ENCODE data around the gene FOXL1. TPM values are rescaled to one million over a fixed set of nuclear protein-coding genes. Genes with fewer than 3 reads are reported as not detected.
A peak's percentile ranks its signal among the peaks of the same experiment; 100 is the strongest.

FOXL1 gene
- total and polyA plus RNA-seq, 3 experiments from 2014 or later: not detected

DNA sequence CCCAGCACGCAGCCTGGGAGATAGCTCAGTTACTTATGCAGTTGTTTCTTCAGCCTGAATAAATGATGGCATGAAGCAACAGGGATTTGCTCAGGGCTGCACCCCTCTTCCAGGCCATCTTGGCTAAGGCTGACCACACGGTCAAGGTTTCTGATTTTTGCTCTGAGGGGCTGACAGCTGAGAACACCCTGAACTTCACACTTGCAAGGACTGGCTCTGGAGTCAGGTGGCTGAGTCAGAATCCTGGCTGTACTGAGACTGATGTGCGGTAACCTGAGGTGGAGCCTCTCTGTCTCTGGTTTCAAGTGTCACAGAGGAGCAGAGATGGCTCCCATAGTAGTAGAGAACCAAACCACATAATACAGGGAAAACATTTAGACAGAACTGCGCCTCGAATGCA lies 28.1 kb upstream of the FOXL1 start:
- H3K4me1 ChIP-seq (ENCODE audit: insufficient read depth, low read length): peaks cover 5% of the 10 kb centered on the region
- Mint-ChIP-seq H3K27ac (peak overlapping the region in 1 of 8 donors; percentile 43), H3K36me3 (peaks cover 0 to 70% (median 10%) of the 10 kb centered on the region in 3 donors), H3K4me3 (no peak overlapping the region), H3K9me3 (no peaks in the 10 kb centered on the region), H3K27me3 (peaks cover 0 to 2% of the 10 kb centered on the region in 2 donors), H3K4me1 (peaks cover 19 to 28% (median 26%) of the 10 kb centered on the region in 3 donors)
- POLR2A ChIA-PET: interaction anchor here (0.5 kb wide), 1 partner anchor 87 kb away, joined by 3 read pairs; no protein-coding TSS in a partner anchor
- CTCF ChIA-PET: interaction anchor here (2.0 kb wide), 1 partner anchor 14 kb away, joined by 7 read pairs; no protein-coding TSS in a partner anchor
- no peaks in the 10 kb centered on the region for H3K27me3 ChIP-seq (ENCODE audit: insufficient read depth, low read length, poor library complexity, severe bottlenecking)
- H3K9me3 ChIP-seq (ENCODE audit: low read length): no peaks in the 10 kb centered on the region
- H3K27ac ChIP-seq (ENCODE audit: low read depth, low read length): no peak overlapping the region
- no peaks in the 10 kb centered on the region for H3K36me3 ChIP-seq (ENCODE audit: insufficient read depth, low read length)
- DNase-seq: peak in 1 of 5 donors; percentile 4
- H3K4me3 ChIP-seq (ENCODE audit: low read length): no peak overlapping the region

DNA sequence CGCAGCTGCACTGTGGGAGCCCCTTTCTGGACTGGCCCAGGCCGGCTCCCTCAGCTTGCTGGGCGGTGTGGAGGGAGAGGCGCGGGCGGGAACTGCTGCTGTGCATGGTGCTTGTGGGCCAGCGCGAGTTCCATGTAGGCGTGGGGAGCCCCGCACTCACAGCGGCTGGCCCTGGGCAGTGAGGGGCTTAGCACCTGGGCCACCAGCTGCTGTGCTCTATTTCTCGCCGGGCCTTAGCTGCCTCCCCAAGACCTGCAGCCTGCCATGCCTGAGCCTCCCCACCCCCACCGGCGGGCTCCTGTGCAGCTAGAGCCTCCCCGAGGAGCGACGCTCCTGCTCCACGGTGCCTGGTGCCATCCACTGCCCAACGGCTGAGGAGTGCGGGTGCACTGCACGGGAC lies 25.0 kb upstream of the FOXL1 start:
- H3K4me3 Mint-ChIP-seq: peak overlapping the region in 4 of 7 donors; percentile 26 to 99 (median 88)

DNA sequence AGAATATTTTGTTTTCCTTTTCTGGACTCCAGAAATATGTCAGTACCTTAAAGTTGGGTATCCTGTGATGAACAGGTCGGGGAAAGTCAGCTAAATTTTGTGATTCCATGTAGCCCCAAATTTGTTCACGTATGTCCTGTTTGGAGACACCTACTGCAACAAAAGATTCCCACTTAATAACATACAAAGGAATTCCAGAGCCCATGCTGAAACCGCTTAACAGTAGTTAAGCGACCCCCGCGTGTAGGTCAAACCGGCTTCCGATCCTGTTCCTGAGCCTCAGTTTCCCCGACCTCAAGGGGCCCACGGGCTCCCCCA lies 23.8 kb upstream of the FOXL1 start:
- Mint-ChIP-seq H3K9me3 (no peaks in the 10 kb centered on the region), H3K27ac (peak overlapping the region; percentile 91 to 100 (median 97)), H3K4me1 (peaks cover 22 to 37% (median 35%) of the 10 kb centered on the region in 3 donors), H3K36me3 (peaks cover 0 to 31% (median 2%) of the 10 kb centered on the region in 3 donors), H3K4me3 (peak overlapping the region; percentile 87 to 99 (median 93)), H3K27me3 (peaks cover 5 to 17% of the 10 kb centered on the region in 2 donors)
- Histone ChIP-seq H3K36me3 (ENCODE audit: insufficient read depth, low read length) (no peaks in the 10 kb centered on the region), H3K4me3 (ENCODE audit: low read length) (peak overlapping the region; percentile 80), H3K27me3 (ENCODE audit: insufficient read depth, low read length, poor library complexity, severe bottlenecking) (peaks cover 6% of the 10 kb centered on the region), H3K4me1 (ENCODE audit: insufficient read depth, low read length) (peaks cover 13% of the 10 kb centered on the region), H3K9me3 (ENCODE audit: low read length) (no peaks in the 10 kb centered on the region), H3K27ac (ENCODE audit: low read depth, low read length) (peak overlapping the region; percentile 93)
- ChIA-PET CTCF (interaction anchor here (1.1 kb wide), 1 partner anchor 10 kb away, joined by 3 read pairs; no protein-coding TSS in a partner anchor), POLR2A (no interaction called here)
- DNase-seq: no peak

More for the DNA sequence above, 25.0 kb upstream of the FOXL1 start:
- DNase-seq: peak in 1 of 5 donors; percentile 42
- ChIA-PET CTCF (no interaction called here), POLR2A (no interaction called here)
- Mint-ChIP-seq H3K27ac (peak overlapping the region in 1 of 8 donors; percentile 91), H3K9me3 (no peaks in the 10 kb centered on the region), H3K27me3 (peaks cover 4 to 5% of the 10 kb centered on the region in 2 donors), H3K4me1 (peaks cover 22 to 37% (median 35%) of the 10 kb centered on the region in 3 donors), H3K36me3 (peaks cover 0 to 41% (median 5%) of the 10 kb centered on the region in 3 donors)
- H3K4me1 ChIP-seq (ENCODE audit: insufficient read depth, low read length): peaks cover 13% of the 10 kb centered on the region
- H3K36me3 ChIP-seq (ENCODE audit: insufficient read depth, low read length): no peaks in the 10 kb centered on the region
- H3K27me3 ChIP-seq (ENCODE audit: insufficient read depth, low read length, poor library complexity, severe bottlenecking): peaks cover 4% of the 10 kb centered on the region
- no peaks in the 10 kb centered on the region for H3K9me3 ChIP-seq (ENCODE audit: low read length)
- H3K27ac ChIP-seq (ENCODE audit: low read depth, low read length): no peak overlapping the region
- H3K4me3 ChIP-seq (ENCODE audit: low read length): no peak overlapping the region

DNA sequence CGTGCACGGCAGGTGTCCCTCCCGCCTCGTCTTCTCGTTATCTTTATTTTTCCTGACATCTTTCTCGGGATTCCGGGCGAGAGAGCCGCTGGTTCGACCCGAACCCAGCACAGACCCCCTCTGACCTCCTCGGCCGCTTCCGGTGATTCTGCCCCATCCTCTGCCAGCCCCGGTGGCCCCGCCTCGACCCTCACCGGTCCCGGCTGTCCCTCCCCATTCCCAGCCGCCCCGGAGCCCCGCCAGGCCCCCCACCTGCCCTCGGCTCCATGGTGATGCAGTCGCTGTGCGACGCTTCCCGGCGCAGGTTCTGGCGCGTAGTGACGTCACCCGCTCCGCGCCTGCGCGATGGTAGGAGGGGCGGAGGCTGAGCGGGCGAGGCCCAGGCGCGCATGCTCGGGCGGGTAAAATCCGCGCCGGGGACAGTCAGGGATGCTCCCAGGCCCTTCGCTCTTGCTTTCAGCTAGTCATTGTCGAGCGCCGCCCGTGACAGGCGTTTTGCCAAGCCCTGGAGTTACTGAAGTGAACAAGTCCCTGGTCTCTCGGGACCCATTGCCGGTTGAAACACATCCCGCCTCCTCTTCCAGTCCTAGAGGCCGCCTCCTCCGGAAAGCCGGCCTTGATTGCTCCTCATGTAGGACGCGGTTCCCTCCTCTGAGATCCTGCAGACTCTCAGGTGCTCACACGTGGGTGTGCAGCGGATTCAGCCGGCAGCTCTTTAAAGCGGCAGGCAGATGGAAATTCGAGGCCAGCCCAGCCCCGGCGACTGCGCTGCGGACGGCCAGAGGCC lies 23.2 kb upstream of the FOXL1 start, which contains the start of gene MTHFSD:
MTHFSD (minus strand) TSS at position 319 of the 787 bp plus-strand sequence; CDS start at position 268, 51 bp downstream.
- H3K4me3 ChIP-seq (ENCODE audit: low read length): peak within 1 kb of the TSS; percentile 80
- Mint-ChIP-seq H3K27me3 (peaks cover 5 to 18% of the 10 kb centered on the region in 2 donors), H3K9me3 (no peaks in the 10 kb centered on the region), H3K4me1 (peaks cover 22 to 37% (median 35%) of the 10 kb centered on the region in 3 donors), H3K36me3 (peaks cover 0 to 29% (median 2%) of the 10 kb centered on the region in 3 donors), H3K4me3 (peak within 1 kb of the TSS; percentile 87 to 99 (median 93)), H3K27ac (peak within 1 kb of the TSS; percentile 91 to 100 (median 97))
- H3K27ac ChIP-seq (ENCODE audit: low read depth, low read length): peak within 1 kb of the TSS; percentile 93
- no peaks in the 10 kb centered on the region for H3K36me3 ChIP-seq (ENCODE audit: insufficient read depth, low read length)
- no peaks in the 10 kb centered on the region for H3K9me3 ChIP-seq (ENCODE audit: low read length)
- peaks cover 13% of the 10 kb centered on the region for H3K4me1 ChIP-seq (ENCODE audit: insufficient read depth, low read length)
- DNase-seq: peak; percentile 94 to 96 (median 95)
- ChIA-PET CTCF (interaction anchor here (1.1 kb wide), 1 partner anchor 10 kb away, joined by 3 read pairs; no protein-coding TSS in a partner anchor), POLR2A (no interaction called here)
- H3K27me3 ChIP-seq (ENCODE audit: insufficient read depth, low read length, poor library complexity, severe bottlenecking): peaks cover 6% of the 10 kb centered on the region

DNA sequence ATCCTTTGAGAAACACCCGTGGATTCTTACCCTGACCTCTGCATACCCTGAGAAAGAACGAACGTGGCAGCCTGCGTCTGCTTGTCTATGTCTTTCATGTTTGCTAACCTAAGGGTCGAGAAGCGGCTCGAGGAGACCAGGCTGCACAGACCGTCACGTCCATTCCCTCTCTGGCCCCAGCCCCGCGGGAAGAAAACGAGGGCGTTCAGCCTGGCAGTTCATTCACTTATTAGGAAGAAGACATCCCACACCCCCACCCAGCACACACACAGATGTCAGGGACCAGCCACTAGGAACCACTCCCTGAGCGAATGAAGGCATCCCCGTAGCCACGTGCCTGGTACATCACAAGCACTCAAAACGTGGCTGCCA lies 22.7 kb upstream of the FOXL1 start:
- peaks cover 6% of the 10 kb centered on the region for H3K27me3 ChIP-seq (ENCODE audit: insufficient read depth, low read length, poor library complexity, severe bottlenecking)
- Mint-ChIP-seq H3K4me3 (peak overlapping the region; percentile 87 to 99 (median 93)), H3K36me3 (peaks cover 0 to 23% (median 2%) of the 10 kb centered on the region in 3 donors), H3K9me3 (no peaks in the 10 kb centered on the region), H3K4me1 (peaks cover 22 to 37% (median 35%) of the 10 kb centered on the region in 3 donors), H3K27ac (peak overlapping the region; percentile 91 to 100 (median 97)), H3K27me3 (peaks cover 7 to 21% of the 10 kb centered on the region in 2 donors)
- H3K27ac ChIP-seq (ENCODE audit: low read depth, low read length): peak overlapping the region; percentile 93
- no peaks in the 10 kb centered on the region for H3K9me3 ChIP-seq (ENCODE audit: low read length)
- H3K4me3 ChIP-seq (ENCODE audit: low read length): peak overlapping the region; percentile 80
- peaks cover 13% of the 10 kb centered on the region for H3K4me1 ChIP-seq (ENCODE audit: insufficient read depth, low read length)
- POLR2A ChIA-PET: no interaction called here
- H3K36me3 ChIP-seq (ENCODE audit: insufficient read depth, low read length): no peaks in the 10 kb centered on the region
- peak in 1 of 5 donors; percentile 40 for DNase-seq
- CTCF ChIA-PET: interaction anchor here (1.1 kb wide), 1 partner anchor 9 kb away, joined by 3 read pairs; no protein-coding TSS in a partner anchor

DNA sequence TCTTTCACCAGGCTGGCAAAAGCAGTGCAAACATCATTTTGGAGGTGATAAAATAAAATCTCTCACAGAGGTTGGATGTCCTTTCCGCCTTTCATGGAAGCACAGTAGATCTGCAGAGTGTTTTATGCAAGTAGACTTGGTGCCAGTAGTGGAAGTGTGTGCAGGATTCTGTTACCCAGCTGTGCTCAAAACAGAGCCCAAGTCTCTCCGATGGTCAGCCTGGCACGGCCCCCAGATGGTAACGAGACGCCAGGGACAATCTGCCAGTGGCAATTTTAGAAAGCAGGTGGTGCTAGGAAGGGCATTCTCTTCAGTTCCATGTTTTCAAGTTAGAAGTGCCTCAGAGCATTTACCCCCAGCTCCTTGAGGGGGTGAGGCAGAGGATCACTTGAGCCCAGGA lies 21.8 kb upstream of the FOXL1 start:
- H3K4me1 ChIP-seq (ENCODE audit: insufficient read depth, low read length): peaks cover 13% of the 10 kb centered on the region
- H3K9me3 ChIP-seq (ENCODE audit: low read length): no peaks in the 10 kb centered on the region
- no peaks in the 10 kb centered on the region for H3K36me3 ChIP-seq (ENCODE audit: insufficient read depth, low read length)
- H3K4me1 Mint-ChIP-seq: peaks cover 22 to 37% (median 35%) of the 10 kb centered on the region in 3 donors
- POLR2A ChIA-PET: no interaction called here
- DNase-seq: no peak
- peaks cover 13 to 27% of the 10 kb centered on the region in 2 donors for H3K27me3 Mint-ChIP-seq
- H3K36me3 Mint-ChIP-seq: peaks cover 0 to 17% (median 2%) of the 10 kb centered on the region in 3 donors
- H3K27me3 ChIP-seq (ENCODE audit: insufficient read depth, low read length, poor library complexity, severe bottlenecking): peaks cover 14% of the 10 kb centered on the region
- peak overlapping the region in 4 of 8 donors; percentile 41 to 91 (median 54) for H3K27ac Mint-ChIP-seq
- no peak overlapping the region for H3K27ac ChIP-seq (ENCODE audit: low read depth, low read length)
- CTCF ChIA-PET: no interaction called here
- H3K9me3 Mint-ChIP-seq: no peaks in the 10 kb centered on the region
- no peak overlapping the region for H3K4me3 ChIP-seq (ENCODE audit: low read length)
- peak overlapping the region in 5 of 7 donors; percentile 83 to 93 (median 88) for H3K4me3 Mint-ChIP-seq

DNA sequence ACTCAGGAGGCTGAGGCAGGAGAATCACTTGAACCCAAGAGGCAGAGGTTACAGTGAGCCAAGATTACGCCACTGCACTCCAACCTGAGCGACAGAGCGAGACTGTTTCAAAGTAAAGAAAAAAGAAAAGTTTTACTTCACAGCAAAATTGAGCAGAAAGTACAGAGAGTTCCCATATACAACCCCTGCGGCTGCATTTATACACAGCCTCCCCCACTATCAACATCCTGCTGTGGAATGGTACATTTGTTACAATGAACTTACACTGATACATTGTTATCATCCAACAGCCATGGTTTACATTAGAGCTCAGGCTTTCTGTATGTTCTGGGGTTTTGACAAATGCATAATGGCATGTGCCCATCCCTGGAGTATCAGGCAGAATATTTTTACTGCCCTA lies 20.8 kb upstream of the FOXL1 start:
- Histone ChIP-seq H3K4me1 (ENCODE audit: insufficient read depth, low read length) (peaks cover 13% of the 10 kb centered on the region), H3K4me3 (ENCODE audit: low read length) (no peak overlapping the region), H3K9me3 (ENCODE audit: low read length) (no peaks in the 10 kb centered on the region), H3K36me3 (ENCODE audit: insufficient read depth, low read length) (no peaks in the 10 kb centered on the region), H3K27me3 (ENCODE audit: insufficient read depth, low read length, poor library complexity, severe bottlenecking) (peaks cover 14% of the 10 kb centered on the region), H3K27ac (ENCODE audit: low read depth, low read length) (no peak overlapping the region)
- Mint-ChIP-seq H3K27ac (no peak overlapping the region), H3K36me3 (peaks cover 0 to 11% (median under 1%) of the 10 kb centered on the region in 3 donors), H3K4me3 (peak overlapping the region in 1 of 7 donors; percentile 75), H3K27me3 (peaks cover 16 to 37% of the 10 kb centered on the region in 2 donors), H3K4me1 (peaks cover 20 to 32% (median 31%) of the 10 kb centered on the region in 3 donors), H3K9me3 (no peaks in the 10 kb centered on the region)
- POLR2A ChIA-PET: no interaction called here
- no peak for DNase-seq
- CTCF ChIA-PET: no interaction called here
